C4-2B (cell line): Measurements from ENCODE around the gene MYLK.

Experiments
- ZFX ChIP-seq: fragments of 450-650 bp; IDR thresholded peaks from 2 replicates; pipeline ENCODE4 v1.6.1; 2017
- TF ChIP-seq, protein P1 (sequence below): fragments of 450-650 bp; conservative IDR thresholded peaks from 2 replicates; pipeline ENCODE4 v1.5.1; 2017; ENCODE audit warnings: mild to moderate bottlenecking

DNA sequence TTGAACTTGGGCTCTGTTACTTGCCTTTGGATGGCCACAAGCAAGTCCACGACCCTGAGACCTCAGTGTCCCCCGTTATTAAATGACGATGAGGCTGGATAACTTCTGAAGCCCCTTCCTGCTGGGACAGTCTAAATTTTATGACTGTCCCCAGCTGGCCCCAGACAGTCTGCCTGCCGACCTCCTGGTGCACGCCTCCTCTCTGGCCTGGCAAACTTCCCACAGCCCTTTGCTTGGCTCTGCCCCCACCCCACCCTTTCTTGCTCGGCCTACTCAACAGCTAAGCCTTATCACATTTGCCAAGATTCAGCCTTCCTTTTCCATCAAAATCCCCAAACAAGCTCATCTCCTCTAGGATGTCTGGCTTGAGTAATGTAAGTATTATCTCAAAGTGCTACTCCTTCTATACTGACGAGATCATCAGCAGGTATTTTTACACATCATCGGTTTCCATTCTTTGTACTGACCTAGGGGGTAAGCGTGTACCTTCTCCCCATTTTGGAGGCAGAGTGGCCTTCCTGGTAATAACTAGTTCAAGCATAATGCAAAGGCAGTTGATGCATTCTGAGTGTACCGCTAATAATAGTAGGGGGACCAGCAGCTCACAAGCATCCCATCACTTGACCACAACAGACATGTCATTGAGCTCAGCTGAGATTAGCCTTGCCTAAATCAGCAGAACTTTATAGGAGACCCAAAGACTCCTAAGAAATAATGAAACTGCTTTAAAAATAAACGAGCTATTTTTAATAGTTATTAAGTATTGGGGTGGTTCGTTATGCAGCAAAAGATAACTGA lies 178.4 kb downstream of the MYLK start:
- TF ChIP-seq, protein P1, sequence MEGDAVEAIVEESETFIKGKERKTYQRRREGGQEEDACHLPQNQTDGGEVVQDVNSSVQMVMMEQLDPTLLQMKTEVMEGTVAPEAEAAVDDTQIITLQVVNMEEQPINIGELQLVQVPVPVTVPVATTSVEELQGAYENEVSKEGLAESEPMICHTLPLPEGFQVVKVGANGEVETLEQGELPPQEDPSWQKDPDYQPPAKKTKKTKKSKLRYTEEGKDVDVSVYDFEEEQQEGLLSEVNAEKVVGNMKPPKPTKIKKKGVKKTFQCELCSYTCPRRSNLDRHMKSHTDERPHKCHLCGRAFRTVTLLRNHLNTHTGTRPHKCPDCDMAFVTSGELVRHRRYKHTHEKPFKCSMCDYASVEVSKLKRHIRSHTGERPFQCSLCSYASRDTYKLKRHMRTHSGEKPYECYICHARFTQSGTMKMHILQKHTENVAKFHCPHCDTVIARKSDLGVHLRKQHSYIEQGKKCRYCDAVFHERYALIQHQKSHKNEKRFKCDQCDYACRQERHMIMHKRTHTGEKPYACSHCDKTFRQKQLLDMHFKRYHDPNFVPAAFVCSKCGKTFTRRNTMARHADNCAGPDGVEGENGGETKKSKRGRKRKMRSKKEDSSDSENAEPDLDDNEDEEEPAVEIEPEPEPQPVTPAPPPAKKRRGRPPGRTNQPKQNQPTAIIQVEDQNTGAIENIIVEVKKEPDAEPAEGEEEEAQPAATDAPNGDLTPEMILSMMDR, result no peak
- TF ChIP-seq ZFX, result no peak
